ENCODE measurements around the gene SERPINE2.

SERPINE2 gene

DNA sequence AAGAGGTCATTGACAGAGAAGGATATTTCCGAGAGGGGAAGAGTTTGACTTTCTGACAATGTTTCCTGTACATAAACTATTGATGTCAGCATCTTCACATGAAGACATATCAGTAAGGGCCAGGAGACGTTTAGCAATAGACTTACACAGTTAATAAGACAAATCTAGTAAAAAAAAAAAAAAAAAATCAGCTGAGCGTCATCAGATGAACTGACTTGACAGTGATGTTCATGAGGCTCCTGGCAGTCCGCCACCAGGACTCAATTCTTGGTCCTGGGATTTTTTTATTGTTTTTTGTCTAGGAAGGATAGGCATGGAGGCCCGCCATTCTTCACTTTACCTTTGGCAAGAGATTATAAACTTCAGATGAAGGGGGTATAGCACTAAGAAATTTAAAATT, 67.4 kb downstream of the SERPINE2 start:
- no peak for DNase-seq

DNA sequence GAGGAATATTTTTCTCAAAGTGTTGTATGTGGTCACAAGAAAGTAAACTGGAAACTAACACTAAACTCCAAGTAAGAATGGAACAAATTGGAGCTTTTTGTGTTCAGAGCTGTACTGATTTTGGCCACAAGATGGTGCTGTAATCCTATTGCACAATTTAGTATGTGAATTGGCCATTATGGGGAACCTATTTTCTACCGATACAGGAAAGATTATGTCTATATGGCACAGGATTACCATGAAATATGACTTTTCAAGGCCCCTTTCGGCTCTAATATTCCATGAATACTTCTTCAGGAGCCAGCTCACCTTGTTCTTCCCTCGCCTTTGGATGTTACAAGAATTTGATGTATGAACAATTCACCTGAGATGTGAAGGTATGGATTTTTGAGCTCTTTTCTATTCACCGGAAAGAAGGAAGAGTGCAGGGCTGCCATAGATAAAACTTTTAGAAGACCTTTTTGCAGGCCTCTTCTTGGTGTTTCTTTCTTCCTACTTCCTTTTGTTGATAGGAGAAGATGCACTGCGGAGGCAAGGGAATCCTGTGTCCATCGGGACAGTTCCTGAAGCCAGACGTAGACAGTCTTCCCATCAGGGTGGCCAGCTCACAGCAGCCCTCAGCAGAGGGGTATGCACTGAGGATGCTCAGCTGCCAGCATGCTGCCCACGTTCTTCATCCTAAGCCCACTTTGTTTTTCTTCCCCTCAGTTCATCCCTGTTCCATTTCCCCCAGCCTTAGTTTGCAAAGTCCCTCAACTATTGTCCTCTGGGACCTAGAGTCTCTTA, 68.5 kb downstream of the SERPINE2 start:
- DNase-seq, result peak; percentile 63

- no peak for DNase-seq
Observed at GRCh38 chr2:223969856-223970255, 69.2 kb downstream of the SERPINE2 start.

DNA sequence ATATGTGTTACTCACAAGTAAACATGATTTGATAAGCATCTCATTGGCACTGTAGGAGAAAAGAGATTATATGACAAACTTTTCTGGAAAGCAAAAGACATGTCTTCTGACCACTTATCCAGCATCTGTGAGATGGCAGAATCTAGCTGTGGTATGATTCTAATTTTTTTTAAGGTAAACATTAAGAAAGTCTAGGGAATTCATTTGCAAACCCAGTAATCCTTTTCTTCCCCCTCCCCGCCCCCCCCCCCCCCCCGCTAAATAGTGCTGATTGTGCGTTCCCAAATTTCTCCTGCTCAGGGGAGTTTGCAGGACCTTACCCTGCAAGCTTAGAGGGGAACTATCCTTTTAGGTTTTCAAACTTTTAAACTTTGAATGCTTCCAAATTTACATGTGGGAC, 69.8 kb downstream of the SERPINE2 start:
- no peak for DNase-seq

DNA sequence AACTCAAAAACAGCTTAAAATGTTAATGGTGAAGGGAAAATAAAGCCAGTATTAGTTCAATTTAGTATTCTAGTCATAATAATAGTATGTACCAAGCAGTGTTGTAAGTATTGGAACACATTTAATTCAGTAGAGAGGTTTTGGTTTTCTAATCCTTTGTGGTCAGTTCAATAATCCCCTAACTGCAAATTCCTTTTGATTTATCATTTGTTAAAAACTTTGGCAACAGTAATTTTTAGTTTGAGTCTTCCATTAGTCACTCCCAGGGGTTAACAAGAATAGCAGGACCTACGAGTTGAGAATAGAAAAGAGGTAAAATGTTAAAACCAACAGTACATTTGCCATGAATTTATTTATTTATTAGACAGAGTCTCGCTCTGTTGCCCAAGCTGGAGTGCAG, 71.1 kb downstream of the SERPINE2 start:
- peak; percentile 62 for DNase-seq

GRCh38 chr2:223959688-223960087, 79.4 kb downstream of the SERPINE2 start:
- no peak for DNase-seq

GRCh38 chr2:223957092-223957851, 81.8 kb downstream of the SERPINE2 start, which contains the start of gene MRPL44:
MRPL44 (plus strand) TSS chr2:223957463; CDS start chr2:223957473, 10 bp downstream.
- DNase-seq, result peak; percentile 95

DNA sequence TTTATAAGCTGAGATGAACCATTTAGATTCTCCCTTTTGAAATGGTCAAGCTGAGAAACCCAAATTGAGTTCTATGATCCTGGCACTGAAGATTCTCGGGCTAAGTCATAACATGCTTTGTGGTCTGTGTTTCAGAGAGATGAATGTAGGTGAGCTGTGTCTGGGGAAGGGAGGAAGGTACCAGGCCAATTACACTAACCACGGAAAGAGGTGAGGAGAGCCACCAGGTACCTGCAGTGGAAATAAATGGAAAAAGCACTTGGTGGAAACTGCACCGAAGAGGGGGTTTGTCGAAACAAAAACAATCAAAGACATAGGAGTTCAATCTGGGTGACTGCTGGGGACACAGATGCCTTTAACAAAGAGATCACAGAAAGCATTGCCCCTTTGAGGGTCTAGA, 82.8 kb downstream of the SERPINE2 start:
- no peak for DNase-seq

- DNase-seq, result peak; percentile 64
Observed at GRCh38 chr2:223954401-223954800, 84.7 kb downstream of the SERPINE2 start.

- no peak for DNase-seq
Observed at GRCh38 chr2:223952280-223952968, 86.7 kb downstream of the SERPINE2 start.

DNA sequence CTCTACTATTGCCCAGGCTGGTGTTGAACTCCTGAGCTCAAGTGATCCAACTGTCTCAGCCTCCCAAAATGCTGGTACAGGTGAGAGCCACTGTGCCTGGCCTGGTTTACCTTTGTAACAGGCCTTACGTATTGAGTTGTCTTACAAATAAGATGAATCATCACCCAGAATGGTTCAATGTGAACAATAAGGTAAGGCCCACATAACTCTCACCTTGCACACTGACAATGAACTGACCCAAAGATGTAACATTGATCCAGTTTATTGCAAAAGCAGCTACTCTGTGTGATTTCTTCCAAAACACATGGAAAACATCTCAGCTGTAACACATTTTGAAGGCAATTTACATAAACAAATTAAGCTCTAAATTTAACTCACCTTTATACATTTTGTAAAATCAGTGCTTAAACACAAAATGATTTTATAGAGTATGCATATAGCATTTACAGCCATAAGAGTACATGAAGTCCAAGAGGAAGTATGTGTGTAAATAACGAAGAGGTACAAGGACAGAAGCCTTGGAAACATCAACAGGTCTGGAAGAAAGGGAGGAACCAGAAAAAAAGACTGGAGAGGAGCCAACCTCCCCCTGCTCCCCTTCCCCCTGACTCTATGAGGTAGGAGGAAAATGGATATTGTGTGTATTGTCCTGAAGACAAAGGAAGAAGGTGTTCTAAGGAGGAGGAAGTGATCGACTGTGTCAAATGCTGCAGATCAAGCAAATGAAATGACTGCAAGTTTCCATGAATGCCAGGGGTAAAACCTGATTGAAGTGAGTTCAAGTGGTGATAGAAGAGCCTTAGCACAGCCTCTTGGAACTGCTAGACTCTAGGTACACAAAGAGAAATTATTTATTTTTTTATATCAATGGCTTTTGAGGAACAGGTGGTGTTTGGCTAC, 88.4 kb downstream of the SERPINE2 start:
- DNase-seq, result no peak

- no peak for DNase-seq
Observed at GRCh38 chr2:223949241-223949840, 89.7 kb downstream of the SERPINE2 start.

DNA sequence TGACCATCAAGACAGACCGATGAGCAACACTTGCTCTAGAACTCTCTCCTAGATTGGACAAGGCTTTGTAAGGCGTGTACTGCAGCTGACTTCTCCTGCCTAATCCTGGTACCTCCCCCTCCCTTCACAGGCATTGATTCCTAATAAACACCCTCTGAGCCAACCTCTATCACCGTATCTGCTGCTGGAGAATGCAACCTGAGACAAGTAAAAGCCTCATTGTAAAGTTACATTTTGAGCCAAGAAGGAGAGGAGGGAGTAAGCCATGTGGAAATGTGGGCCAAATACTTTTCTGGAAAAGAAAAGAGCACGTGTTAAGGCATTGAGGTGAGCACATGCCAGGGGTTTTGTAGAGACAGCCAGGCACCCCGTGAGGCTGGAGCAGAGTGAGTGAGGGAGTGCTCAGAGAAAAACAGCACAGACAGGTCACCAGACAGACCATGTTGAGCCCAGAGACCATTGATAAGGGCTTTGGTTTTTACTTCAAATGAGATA, 91.3 kb downstream of the SERPINE2 start:
- no peak for DNase-seq

DNA sequence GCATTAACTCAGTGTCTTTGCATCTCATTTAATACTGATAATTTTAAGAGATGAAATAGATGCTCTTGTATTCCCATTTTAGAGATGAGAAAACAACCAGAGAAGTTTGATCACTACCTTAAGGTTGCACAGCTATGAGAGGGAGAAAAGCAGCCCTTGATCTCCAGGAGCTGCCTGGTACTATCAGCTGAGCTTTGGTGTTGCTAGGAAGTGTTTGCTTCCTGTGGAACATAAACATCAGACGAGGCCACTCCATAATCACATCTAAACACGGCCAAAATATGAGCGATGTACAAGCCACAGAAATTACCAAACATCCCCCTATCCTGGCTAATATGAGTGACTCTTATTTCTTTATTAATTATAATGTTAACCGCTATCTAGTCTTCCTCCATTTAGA, 93.3 kb downstream of the SERPINE2 start:
- no peak for DNase-seq

GRCh38 chr2:223944703-223945531, 94.2 kb downstream of the SERPINE2 start, which contains the start of gene WDFY1:
WDFY1 (minus strand) TSS chr2:223945335; CDS start chr2:223945284, 51 bp downstream.
- DNase-seq, result peak; percentile 86

- peak; percentile 48 for DNase-seq
Observed at GRCh38 chr2:223944166-223944702, 94.9 kb downstream of the SERPINE2 start.

GRCh38 chr2:223943561-223944008, 95.5 kb downstream of the SERPINE2 start:
- peak; percentile 77 for DNase-seq

GRCh38 chr2:223943135-223943534, 96.0 kb downstream of the SERPINE2 start:
- DNase-seq, result no peak

DNA sequence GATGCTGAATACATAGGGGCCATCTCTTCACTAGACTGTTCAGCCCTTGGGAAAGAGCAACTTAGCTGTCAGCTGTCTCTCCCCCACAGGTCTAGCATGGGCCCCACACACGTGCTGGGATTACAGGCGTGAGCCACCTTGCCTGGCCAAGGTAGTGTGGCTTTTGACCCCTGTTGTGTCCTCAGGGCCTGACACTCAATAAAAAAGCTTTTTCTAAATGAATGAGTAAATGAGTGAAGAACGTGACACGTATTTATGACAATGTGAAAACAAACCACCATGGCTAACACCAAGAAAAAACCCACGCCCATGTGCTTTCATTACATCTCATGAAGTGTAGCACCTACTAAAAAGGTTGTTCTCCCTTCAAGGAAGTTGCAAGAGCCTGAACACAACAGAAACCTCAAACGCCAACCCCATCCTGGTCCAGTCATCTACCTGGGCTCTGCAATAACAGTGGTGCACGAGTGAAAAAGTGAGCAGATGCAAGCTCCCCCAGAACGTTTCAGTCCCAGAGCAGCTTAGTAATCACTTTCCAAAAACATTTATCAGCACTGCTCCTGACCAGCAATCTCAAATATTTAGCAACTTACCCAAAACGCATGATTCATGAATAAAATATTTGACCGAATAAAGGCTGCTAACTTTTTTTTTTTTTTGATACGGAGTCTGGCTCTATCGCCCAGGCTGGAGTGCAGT, 97.4 kb downstream of the SERPINE2 start:
- DNase-seq, result peak; percentile 90

DNA sequence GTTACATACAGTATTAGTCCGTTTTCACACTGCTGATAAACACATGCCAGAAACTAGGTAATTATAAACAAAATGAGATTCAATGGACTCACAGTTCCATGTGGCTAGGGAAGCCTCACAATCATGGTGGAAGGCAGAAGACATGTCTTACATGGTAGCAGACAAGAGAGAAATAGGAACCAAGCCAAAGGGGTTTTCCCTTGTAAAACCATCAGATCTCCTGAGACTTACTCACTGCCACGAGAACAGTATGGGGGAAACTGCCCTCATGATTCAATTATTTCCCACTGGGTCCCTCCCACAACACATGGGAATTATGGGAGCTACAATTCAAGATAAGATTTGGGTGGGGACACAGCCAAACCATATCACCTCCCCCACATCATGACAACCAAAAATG, 99.6 kb downstream of the SERPINE2 start:
- DNase-seq, result peak; percentile 42

Measured in EL (cell line).